SK-N-SH treated with all-trans-retinoic acid at 6 μM for 48 hours (cell line): ENCODE measurements around the gene ELAC2.

ENCODE experiments used
- ATAC-seq: fragments of 200-7000 bp; cut with Tn5 transposase; 3 replicates; pipeline ENCODE4 v1.9.1; 2020; ENCODE audit warnings: mild to moderate bottlenecking, moderate library complexity
- ARNTL ChIP-seq: fragments of 450-650 bp; formaldehyde crosslinking; IDR thresholded peaks from 2 replicates; pipeline ENCODE4 v1.5.0; 2020; ENCODE audit warnings: low read depth, mild to moderate bottlenecking, moderate library complexity, borderline replicate concordance
- BACH2 ChIP-seq: fragments of 250-450 bp; sonication (Bioruptor Pico); IDR thresholded peaks from 2 replicates; pipeline ENCODE4 v1.9.0; 2021; ENCODE audit warnings: mild to moderate bottlenecking, borderline replicate concordance
- CREB5 ChIP-seq: fragments of 250-450 bp; sonication (Bioruptor Pico); IDR thresholded peaks from 2 replicates; pipeline ENCODE4 v1.5.1; 2020; ENCODE audit warnings: low read depth, mild to moderate bottlenecking, moderate library complexity
- CSDC2 ChIP-seq: fragments of 250-450 bp; sonication (Bioruptor Pico); IDR thresholded peaks from 2 replicates; pipeline ENCODE4 v1.5.0; 2020; ENCODE audit warnings: mild to moderate bottlenecking, moderate library complexity
- GLIS3 ChIP-seq: fragments of 250-450 bp; sonication (Bioruptor Pico); IDR thresholded peaks from 2 replicates; pipeline ENCODE4 v1.5.0; 2020; ENCODE audit warnings: mild to moderate bottlenecking, moderate library complexity
- ISL1 ChIP-seq: fragments of 250-450 bp; sonication (Bioruptor Pico); IDR thresholded peaks from 2 replicates; pipeline ENCODE4 v2.1.2; 2022; ENCODE audit warnings: mild to moderate bottlenecking, moderate library complexity
- PATZ1 ChIP-seq: fragments of 250-450 bp; sonication (Bioruptor Pico); IDR thresholded peaks from 2 replicates; pipeline ENCODE4 v1.8.0; 2020; ENCODE audit warnings: mild to moderate bottlenecking, moderate library complexity, borderline replicate concordance
- RARB ChIP-seq: fragments of 250-450 bp; sonication (Bioruptor Pico); IDR thresholded peaks from 2 replicates; pipeline ENCODE4 v1.8.0; 2021; ENCODE audit warnings: mild to moderate bottlenecking, moderate library complexity
- SNAI2 ChIP-seq: fragments of 250-450 bp; sonication (Bioruptor Pico); IDR thresholded peaks from 2 replicates; pipeline ENCODE4 v1.5.0; 2020; ENCODE audit warnings: mild to moderate bottlenecking, moderate library complexity
- TCF4 ChIP-seq: fragments of 250-450 bp; sonication (Bioruptor Pico); IDR thresholded peaks from 2 replicates; pipeline ENCODE4 v1.8.0; 2021; ENCODE audit warnings: mild to moderate bottlenecking, moderate library complexity, borderline replicate concordance
- TOX ChIP-seq: fragments of 250-450 bp; sonication (Bioruptor Pico); IDR thresholded peaks from 2 replicates; pipeline ENCODE4 v1.8.0; 2021; ENCODE audit warnings: mild to moderate bottlenecking, moderate library complexity, borderline replicate concordance
- TSHZ2 ChIP-seq: fragments of 250-450 bp; sonication (Bioruptor Pico); IDR thresholded peaks from 2 replicates; pipeline ENCODE4 v1.5.0; 2020; ENCODE audit warnings: mild to moderate bottlenecking, moderate library complexity
- ZC3H10 ChIP-seq: fragments of 250-450 bp; sonication (Bioruptor Pico); IDR thresholded peaks from 2 replicates; pipeline ENCODE4 v1.5.1; 2021; ENCODE audit warnings: mild to moderate bottlenecking, moderate library complexity
- ZFP3 ChIP-seq: fragments of 250-450 bp; sonication (Bioruptor Pico); IDR thresholded peaks from 2 replicates; pipeline ENCODE4 v1.5.0; 2020; ENCODE audit warnings: mild to moderate bottlenecking, moderate library complexity
- ZFP30 ChIP-seq: fragments of 450-650 bp; formaldehyde crosslinking; IDR thresholded peaks from 2 replicates; pipeline ENCODE4 v1.5.0; 2022; ENCODE audit warnings: mild to moderate bottlenecking, moderate library complexity
- ZNF565 ChIP-seq: fragments of 450-650 bp; formaldehyde crosslinking; conservative IDR thresholded peaks from 2 replicates; pipeline ENCODE4 v1.5.0; 2020; ENCODE audit warnings: low read depth, mild to moderate bottlenecking, moderate library complexity
- ZNF70 ChIP-seq: fragments of 450-650 bp; formaldehyde crosslinking; IDR thresholded peaks from 2 replicates; pipeline ENCODE4 v1.5.0; 2020; ENCODE audit warnings: mild to moderate bottlenecking, moderate library complexity
- ZNF8 ChIP-seq: fragments of 450-650 bp; formaldehyde crosslinking; IDR thresholded peaks from 2 replicates; pipeline ENCODE4 v1.5.0; 2020; ENCODE audit warnings: mild to moderate bottlenecking, moderate library complexity
- TF ChIP-seq, protein P1 (sequence below): fragments of 250-450 bp; sonication (Bioruptor Pico); IDR thresholded peaks from 2 replicates; pipeline ENCODE4 v1.8.0; 2021; ENCODE audit warnings: low read depth, mild to moderate bottlenecking, moderate library complexity, borderline replicate concordance
- TF ChIP-seq, protein P2 (sequence below): fragments of 250-450 bp; sonication (Bioruptor Pico); IDR thresholded peaks from 2 replicates; pipeline ENCODE4 v1.5.1; 2021; ENCODE audit warnings: mild to moderate bottlenecking, moderate library complexity

ELAC2 gene

GRCh38 chr17:12953156-12953555 lies 64.7 kb downstream of the ELAC2 start (continued):
- no peak for TF ChIP-seq ZNF565
- TF ChIP-seq ZFP3 (CRISPR knock-in tag): no peak
- TF ChIP-seq TOX (CRISPR knock-in tag): no peak

DNA sequence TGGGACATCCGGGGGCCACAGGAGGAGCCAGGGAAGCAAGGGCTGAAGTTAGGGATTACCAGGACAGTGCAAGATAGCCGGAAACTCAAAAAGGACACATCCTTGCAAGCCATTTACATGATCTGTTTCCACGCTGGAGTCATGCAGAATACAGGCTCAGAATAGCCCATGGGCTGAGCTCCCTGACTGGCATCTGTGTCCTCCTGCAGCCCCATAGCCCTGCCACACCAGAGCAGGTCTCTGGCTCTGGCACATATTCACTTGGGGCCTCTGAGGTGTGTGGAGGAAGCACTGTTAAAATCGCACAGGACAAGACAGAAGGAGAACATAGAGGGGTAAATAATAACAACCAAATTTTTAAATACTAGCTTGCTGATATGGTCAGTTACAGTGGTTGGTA lies 65.8 kb downstream of the ELAC2 start:
- ATAC-seq: no peak

DNA sequence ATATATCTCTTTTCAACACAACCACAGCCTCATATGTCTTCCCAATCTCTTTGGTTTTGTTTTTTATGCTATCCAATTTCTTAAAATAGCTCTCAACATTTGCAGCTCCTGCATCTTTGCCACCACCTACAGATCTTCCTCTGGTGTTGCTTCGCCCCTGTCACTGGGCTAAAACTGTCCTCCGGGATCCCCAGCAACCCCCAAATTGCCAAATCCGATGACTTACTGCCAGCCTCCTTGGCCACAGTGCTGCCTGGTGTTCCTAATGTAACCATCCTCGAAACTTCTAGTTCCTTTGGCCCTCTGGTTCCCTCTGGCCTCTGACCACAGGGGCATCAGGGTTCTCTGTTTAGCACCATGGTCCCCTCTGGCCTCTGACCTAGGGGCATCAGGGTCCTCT lies 70.8 kb downstream of the ELAC2 start:
- TF ChIP-seq ZNF565: no peak
- TF ChIP-seq ARNTL (CRISPR knock-in tag): no peak
- TF ChIP-seq, protein P1, sequence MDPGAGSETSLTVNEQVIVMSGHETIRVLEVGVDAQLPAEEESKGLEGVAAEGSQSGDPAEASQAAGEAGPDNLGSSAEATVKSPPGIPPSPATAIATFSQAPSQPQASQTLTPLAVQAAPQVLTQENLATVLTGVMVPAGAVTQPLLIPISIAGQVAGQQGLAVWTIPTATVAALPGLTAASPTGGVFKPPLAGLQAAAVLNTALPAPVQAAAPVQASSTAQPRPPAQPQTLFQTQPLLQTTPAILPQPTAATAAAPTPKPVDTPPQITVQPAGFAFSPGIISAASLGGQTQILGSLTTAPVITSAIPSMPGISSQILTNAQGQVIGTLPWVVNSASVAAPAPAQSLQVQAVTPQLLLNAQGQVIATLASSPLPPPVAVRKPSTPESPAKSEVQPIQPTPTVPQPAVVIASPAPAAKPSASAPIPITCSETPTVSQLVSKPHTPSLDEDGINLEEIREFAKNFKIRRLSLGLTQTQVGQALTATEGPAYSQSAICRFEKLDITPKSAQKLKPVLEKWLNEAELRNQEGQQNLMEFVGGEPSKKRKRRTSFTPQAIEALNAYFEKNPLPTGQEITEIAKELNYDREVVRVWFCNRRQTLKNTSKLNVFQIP (CRISPR knock-in tag): no peak
- TF ChIP-seq TOX (CRISPR knock-in tag): no peak
- no peak for TF ChIP-seq TCF4 (CRISPR knock-in tag)
- TF ChIP-seq, protein P2, sequence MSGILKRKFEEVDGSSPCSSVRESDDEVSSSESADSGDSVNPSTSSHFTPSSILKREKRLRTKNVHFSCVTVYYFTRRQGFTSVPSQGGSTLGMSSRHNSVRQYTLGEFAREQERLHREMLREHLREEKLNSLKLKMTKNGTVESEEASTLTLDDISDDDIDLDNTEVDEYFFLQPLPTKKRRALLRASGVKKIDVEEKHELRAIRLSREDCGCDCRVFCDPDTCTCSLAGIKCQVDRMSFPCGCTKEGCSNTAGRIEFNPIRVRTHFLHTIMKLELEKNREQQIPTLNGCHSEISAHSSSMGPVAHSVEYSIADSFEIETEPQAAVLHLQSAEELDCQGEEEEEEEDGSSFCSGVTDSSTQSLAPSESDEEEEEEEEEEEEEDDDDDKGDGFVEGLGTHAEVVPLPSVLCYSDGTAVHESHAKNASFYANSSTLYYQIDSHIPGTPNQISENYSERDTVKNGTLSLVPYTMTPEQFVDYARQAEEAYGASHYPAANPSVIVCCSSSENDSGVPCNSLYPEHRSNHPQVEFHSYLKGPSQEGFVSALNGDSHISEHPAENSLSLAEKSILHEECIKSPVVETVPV (CRISPR knock-in tag): no peak
- no peak for TF ChIP-seq PATZ1 (CRISPR knock-in tag)
- TF ChIP-seq ZNF8 (CRISPR knock-in tag): no peak
- TF ChIP-seq ZFP30 (CRISPR knock-in tag): no peak
- TF ChIP-seq RARB (CRISPR knock-in tag): no peak
- TF ChIP-seq ZFP3 (CRISPR knock-in tag): no peak
- no peak for TF ChIP-seq ISL1 (CRISPR knock-in tag)
- TF ChIP-seq BACH2 (CRISPR knock-in tag): no peak
- no peak for TF ChIP-seq CSDC2 (CRISPR knock-in tag)
- no peak for TF ChIP-seq ZNF70
- no peak for TF ChIP-seq GLIS3 (CRISPR knock-in tag)
- no peak for TF ChIP-seq CREB5 (CRISPR knock-in tag)
- no peak for TF ChIP-seq TSHZ2 (CRISPR knock-in tag)
- no peak for TF ChIP-seq SNAI2 (CRISPR knock-in tag)

More for the DNA sequence above, 65.8 kb downstream of the ELAC2 start:
- TF ChIP-seq ZC3H10 (CRISPR knock-in tag): no peak

More for the DNA sequence above, 70.8 kb downstream of the ELAC2 start:
- ATAC-seq: no peak
